Upper lobe of left lung (tissue), 6 donors: ENCODE measurements around the gene LRBA. TPM values are rescaled to one million over a fixed set of nuclear protein-coding genes. Genes with fewer than 3 reads are reported as not detected.

Experiments used
- ATAC-seq, 2 donors: fragments of 200-7000 bp; cut with Tn5 transposase; one replicate each; pipeline ENCODE4 v1.9.1; 2022; ENCODE audit warnings: mild to moderate bottlenecking in 2 of 2, moderate library complexity in 2 of 2; ENCODE audit not compliant: low FRiP score in 2 of 2
- DNase-seq, 2 donors: peaks; one replicate each; pipeline ENCODE4 v3.0.0-alpha.2; 2019 to 2020
- H3K27ac ChIP-seq, 4 donors: fragments of 200-600 bp; sonication (generic); one replicate each; pipeline ENCODE4 v1.5.1; 2016 to 2019
- H3K27me3 ChIP-seq, 4 donors: fragments of 200-600 bp; sonication (generic); one replicate each; pipeline ENCODE4 v1.5.1; 2017 to 2019
- H3K36me3 ChIP-seq, 4 donors: fragments of 200-600 bp; sonication (generic); one replicate each; pipeline ENCODE4 v1.5.1; 2016 to 2019
- H3K4me1 ChIP-seq, 4 donors: fragments of 200-600 bp; sonication (generic); one replicate each; pipeline ENCODE4 v1.5.1; 2018 to 2019
- H3K4me3 ChIP-seq, 4 donors: fragments of 200-600 bp; sonication (generic); one replicate each; pipeline ENCODE4 v1.5.1; 2017 to 2019; ENCODE audit warnings: mild to moderate bottlenecking in 2 of 4, moderate library complexity in 1 of 4
- H3K9me3 ChIP-seq, 4 donors: fragments of 200-600 bp; sonication (generic); one replicate each; pipeline ENCODE4 v1.5.1; 2018 to 2019
- CTCF ChIP-seq, 6 experiments: fragments of 450-650 bp in 4 of 6; fragments of 200-600 bp in 2 of 6; sonication (generic) in 2 of 6; IDR thresholded peaks; one replicate each; pipeline ENCODE4 v1.5.1; 2016 to 2019; ENCODE audit warnings: antibody characterized with exemption in 6 of 6
- EP300 ChIP-seq, 4 donors: sonication (generic); formaldehyde crosslinking; IDR thresholded peaks; one replicate each; pipeline ENCODE4 v1.5.1; 2017; ENCODE audit warnings: antibody characterized with exemption in 4 of 4, control low read depth in 2 of 4
- POLR2A ChIP-seq, 4 donors: fragments of 450-650 bp; IDR thresholded peaks; one replicate each; pipeline ENCODE4 v1.5.1; 2016 to 2017; ENCODE audit warnings: antibody characterized with exemption in 4 of 4, mild to moderate bottlenecking in 2 of 4
- POLR2AphosphoS5 ChIP-seq, 2 donors: sonication (generic); formaldehyde crosslinking; IDR thresholded peaks; one replicate each; pipeline ENCODE4 v1.5.1; 2017; ENCODE audit warnings: antibody characterized with exemption in 2 of 2
- WGBS, 2 donors: methylation state at CpG; one replicate each; pipeline ENCODE4 v1.1.5; 2017 to 2018; 5-methylcytosine and 5-hydroxymethylcytosine counted together
- small RNA-seq, 4 donors: library from RNA; depleted of rRNA; stranded (forward); fragments of <200 nt; gene quantifications; one replicate each; pipeline ENCODE3, GENCODE V24; 2016
- total RNA-seq, 6 donors: library from RNA; depleted of rRNA in 4 of 6; stranded (reverse); fragments of >200 nt in 4 of 6; gene quantifications; one replicate each; pipeline versions ENCODE4 v1.1.0 to v1.2.1, GENCODE V29; 2016 to 2021
- donor health status: DM: no; HTN: no; CAD: no; lungs with moderate emphysema.
- donor health status: DM: no; HTN: yes; CAD: no; lungs with severe emphysema.

LRBA gene
- total RNA-seq, 6 donors from 2014 or later, result 34.7 to 139 (median 56.4) TPM

DNA sequence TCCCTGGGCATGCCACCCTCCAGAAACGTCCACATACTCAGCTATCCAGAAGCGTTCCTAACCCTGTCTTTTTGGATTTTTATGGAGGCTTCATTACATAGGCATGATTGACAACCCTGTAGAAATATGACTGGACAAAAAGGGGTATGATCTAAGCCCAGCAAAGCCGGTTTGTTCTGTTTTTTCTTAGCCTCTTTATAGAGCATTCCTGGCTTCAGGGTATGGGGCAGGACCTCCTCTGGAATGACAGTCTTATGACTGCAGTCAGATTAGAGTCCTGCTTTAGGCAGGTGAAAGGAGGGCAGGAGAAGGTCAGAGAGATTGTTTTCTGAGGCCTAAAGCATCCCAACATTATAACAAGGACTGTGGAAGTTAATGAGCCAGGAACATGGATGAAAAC is 799.5 kb downstream of the LRBA start:
- Histone ChIP-seq H3K9me3 (no peaks in the 10 kb centered on the region), H3K4me3 (no peak overlapping the region), H3K4me1 (peaks cover 0 to 3% (median 0%) of the 10 kb centered on the region in 4 donors), H3K27ac (no peak overlapping the region), H3K36me3 (no peaks in the 10 kb centered on the region), H3K27me3 (no peaks in the 10 kb centered on the region)
- no peak for TF ChIP-seq POLR2A (IDR thresholded peaks at IDR 0.05)
- TF ChIP-seq CTCF (IDR thresholded peaks at IDR 0.05), result no peak
- TF ChIP-seq POLR2AphosphoS5 (IDR thresholded peaks at IDR 0.05), result no peak
- TF ChIP-seq EP300 (IDR thresholded peaks at IDR 0.05), result no peak
- WGBS, 2 donors, result 73 to 89% methylated on average over 3 of the region's 3 CpGs
- no peak for DNase-seq
- no peak for ATAC-seq

Small RNA genes lying within 50 kb of the gene (small RNA-seq; reads per million reads assigned to genes)
- 0 reads per million in 4 donors for gene RNA5SP168

Other genes with a start within 250 kb of the LRBA start
- gene RPS3A, start 84.3 kb upstream of the LRBA start, total RNA-seq, result 1,000 to 10,000 TPM in 5 of 6 donors, 100 to 1,000 TPM in 1; 887 to 2,310 (median 1,343) TPM